WTC11 (cell line): ENCODE results near the gene FGD3.

Experiments
- CTCF ChIP-seq: fragments of 200-600 bp; IDR thresholded peaks from 2 replicates; pipeline ENCODE4 v1.8.0; 2022; ENCODE audit warnings: antibody characterized with exemption
- E2F1 ChIP-seq: sonication (generic); formaldehyde crosslinking; IDR thresholded peaks from 2 replicates; pipeline ENCODE4 v1.8.0; 2022; ENCODE audit warnings: mild to moderate bottlenecking, missing genetic modification reagents
- FOXP1 ChIP-seq: sonication (generic); formaldehyde crosslinking; IDR thresholded peaks from 2 replicates; pipeline ENCODE4 v1.8.0; 2022; ENCODE audit warnings: missing genetic modification reagents, mild to moderate bottlenecking, moderate library complexity, borderline replicate concordance
- SMAD4 ChIP-seq: sonication (generic); formaldehyde crosslinking; IDR thresholded peaks from 2 replicates; pipeline ENCODE4 v1.8.0; 2022; ENCODE audit warnings: mild to moderate bottlenecking, missing genetic modification reagents
- TEAD1 ChIP-seq: sonication (generic); formaldehyde crosslinking; IDR thresholded peaks from 2 replicates; pipeline ENCODE4 v1.8.0; 2022; ENCODE audit warnings: mild to moderate bottlenecking, missing genetic modification reagents
- USF2 ChIP-seq: sonication (generic); formaldehyde crosslinking; IDR thresholded peaks from 2 replicates; pipeline ENCODE4 v1.8.1; 2023; ENCODE audit warnings: mild to moderate bottlenecking, missing genetic modification reagents, moderate library complexity

- TF ChIP-seq TEAD1: no peak
- no peak for TF ChIP-seq FOXP1
- no peak for TF ChIP-seq E2F1 (CRISPR knock-in tag)
- no peak for TF ChIP-seq CTCF
- no peak for TF ChIP-seq USF2
- TF ChIP-seq SMAD4 (CRISPR knock-in tag): no peak
Observed at GRCh38 chr9:93054758-93055704, 107.7 kb downstream of the FGD3 start.
